Prostate gland (tissue), 2 donors: ENCODE data around the gene SIGLEC1. TPM values are rescaled to one million over a fixed set of nuclear protein-coding genes. Genes with fewer than 3 reads are reported as not detected.

Experiments
- DNase-seq: peaks from one replicate; pipeline ENCODE4 v3.0.0-alpha.2; 2019; ENCODE audit warnings: low spot score
- H3K27ac ChIP-seq, 2 donors: fragments of 200-600 bp; sonication (generic); 2 replicates each; pipeline ENCODE4 v1.5.1; 2017 to 2019
- H3K27me3 ChIP-seq: fragments of 200-600 bp; sonication (generic); replicated peaks from 2 replicates; pipeline ENCODE4 v1.5.1; 2019; ENCODE audit not compliant: insufficient read depth
- H3K36me3 ChIP-seq, 2 donors: fragments of 200-600 bp; sonication (generic); 1 replicate in 1 of 2; 2 replicates in 1 of 2; pipeline versions ENCODE4 v1.5.1 to v1.8.1; 2017 to 2019
- H3K4me1 ChIP-seq: fragments of 200-600 bp; sonication (generic); replicated peaks from 2 replicates; pipeline ENCODE4 v1.5.1; 2019
- H3K4me3 ChIP-seq, 2 donors: fragments of 200-600 bp; sonication (generic); 2 replicates each; pipeline ENCODE4 v1.5.1; 2017 to 2019
- H3K9me3 ChIP-seq: fragments of 200-600 bp; sonication (generic); 2 replicates; pipeline ENCODE4 v1.5.1; 2017
- POLR2A ChIP-seq: fragments of 450-650 bp; IDR thresholded peaks from one replicate; pipeline ENCODE4 v1.6.1; 2016; ENCODE audit warnings: antibody characterized with exemption, mild to moderate bottlenecking
- POLR2AphosphoS5 ChIP-seq: sonication (generic); formaldehyde crosslinking; IDR thresholded peaks from one replicate; pipeline ENCODE4 v1.6.1; 2017; ENCODE audit warnings: antibody characterized with exemption
- WGBS: methylation state at CpG from one replicate; pipeline ENCODE4 v1.1.5; 2018; 5-methylcytosine and 5-hydroxymethylcytosine counted together
- intact Hi-C: fragments of 100-400 bp; cut with DNase I; formaldehyde crosslinking; loops from one replicate; pipeline ENCODE4 v1.14.2; 2022
- total RNA-seq, 2 donors: library from RNA; depleted of rRNA; stranded (reverse); fragments of >200 nt; gene quantifications; one replicate each; pipeline ENCODE4 v1.1.0, GENCODE V29; 2016
- TF ChIP-seq, protein P1 (sequence below), 4 experiments: fragments of 200-600 bp in 2 of 4; fragments of 450-650 bp in 2 of 4; sonication (generic) in 2 of 4; IDR thresholded peaks; 1 replicate in 3 of 4; 2 replicates in 1 of 4; pipeline ENCODE4 v1.5.1; 2016 to 2019; ENCODE audit warnings: antibody characterized with exemption in 4 of 4, mild to moderate bottlenecking in 2 of 4, moderate library complexity in 2 of 4

SIGLEC1 gene
- total RNA-seq, 2 donors from 2014 or later = 0.32 to 5.3 TPM

GRCh38 chr20:3677733-3678132, 34.7 kb downstream of the SIGLEC1 start:
- DNase-seq = no peak
- TF ChIP-seq, protein P1, sequence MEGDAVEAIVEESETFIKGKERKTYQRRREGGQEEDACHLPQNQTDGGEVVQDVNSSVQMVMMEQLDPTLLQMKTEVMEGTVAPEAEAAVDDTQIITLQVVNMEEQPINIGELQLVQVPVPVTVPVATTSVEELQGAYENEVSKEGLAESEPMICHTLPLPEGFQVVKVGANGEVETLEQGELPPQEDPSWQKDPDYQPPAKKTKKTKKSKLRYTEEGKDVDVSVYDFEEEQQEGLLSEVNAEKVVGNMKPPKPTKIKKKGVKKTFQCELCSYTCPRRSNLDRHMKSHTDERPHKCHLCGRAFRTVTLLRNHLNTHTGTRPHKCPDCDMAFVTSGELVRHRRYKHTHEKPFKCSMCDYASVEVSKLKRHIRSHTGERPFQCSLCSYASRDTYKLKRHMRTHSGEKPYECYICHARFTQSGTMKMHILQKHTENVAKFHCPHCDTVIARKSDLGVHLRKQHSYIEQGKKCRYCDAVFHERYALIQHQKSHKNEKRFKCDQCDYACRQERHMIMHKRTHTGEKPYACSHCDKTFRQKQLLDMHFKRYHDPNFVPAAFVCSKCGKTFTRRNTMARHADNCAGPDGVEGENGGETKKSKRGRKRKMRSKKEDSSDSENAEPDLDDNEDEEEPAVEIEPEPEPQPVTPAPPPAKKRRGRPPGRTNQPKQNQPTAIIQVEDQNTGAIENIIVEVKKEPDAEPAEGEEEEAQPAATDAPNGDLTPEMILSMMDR (IDR thresholded peaks at IDR 0.05) = no peak
- TF ChIP-seq POLR2A (no peak), POLR2AphosphoS5 (no peak)
- no peaks in the 10 kb centered on the region for H3K36me3 ChIP-seq
- H3K4me3 ChIP-seq = no peak overlapping the region
- intact Hi-C loops = loop anchor here (2.0 to 10.0 kb wide), 3 partner anchors 33 to 167 kb away; partner anchors contain the start of genes ADISSP and MAVS
- WGBS = 49% methylated on average over 8 of the region's 8 CpGs
- H3K4me1 ChIP-seq = no peaks in the 10 kb centered on the region
- no peaks in the 10 kb centered on the region for H3K9me3 ChIP-seq
- peak overlapping the region; percentile 37 to 46 for H3K27ac ChIP-seq
- peaks cover 13% of the 10 kb centered on the region for H3K27me3 ChIP-seq

DNA sequence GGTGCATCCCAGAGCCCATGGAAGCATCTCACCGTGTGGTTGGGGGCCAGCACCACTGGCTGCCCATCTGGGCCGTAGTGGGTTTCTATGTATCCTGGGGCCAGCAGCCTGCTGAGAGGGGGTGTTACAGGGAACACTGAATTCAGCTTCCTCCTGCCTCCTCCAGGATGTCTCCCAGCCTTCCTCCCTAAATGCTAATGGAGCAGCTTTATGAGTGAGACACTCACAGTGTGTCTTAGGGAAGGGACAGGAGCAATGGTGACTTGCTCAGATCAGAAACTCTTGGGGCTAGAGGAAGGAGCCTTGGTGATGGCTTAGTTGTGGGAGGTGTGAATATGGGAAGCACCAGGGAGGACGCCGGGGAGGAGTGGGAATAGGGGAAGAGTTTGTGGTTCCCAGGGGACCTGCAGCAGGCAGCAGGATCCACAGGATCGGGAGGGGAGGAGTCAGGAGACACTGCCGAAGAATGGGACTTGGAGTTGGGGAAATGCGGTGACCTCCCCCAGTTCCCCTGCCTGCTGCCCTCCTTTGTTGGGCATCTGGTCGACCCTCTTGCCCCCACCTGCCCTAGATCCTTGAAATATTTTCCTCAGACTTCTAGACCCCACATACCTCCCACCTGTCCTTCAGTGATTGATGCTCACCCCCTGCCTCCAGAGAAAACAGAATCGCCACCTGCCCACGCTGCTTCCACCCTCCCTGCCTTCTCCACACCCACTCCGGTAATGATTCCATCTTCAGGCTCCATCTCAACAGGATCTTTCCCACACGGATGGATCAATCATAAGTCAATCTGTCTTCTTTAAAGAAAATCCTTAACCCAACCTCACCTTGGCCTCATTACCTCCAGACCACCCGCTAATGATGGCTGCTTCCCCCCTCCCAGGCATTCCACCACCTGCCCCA, 37.2 kb downstream of the SIGLEC1 start:
- no peaks in the 10 kb centered on the region for H3K9me3 ChIP-seq
- 51% methylated on average over 13 of the region's 13 CpGs for WGBS
- no peaks in the 10 kb centered on the region for H3K36me3 ChIP-seq
- intact Hi-C loops = loop anchor here (5.0 to 10.0 kb wide), 2 partner anchors 92 to 170 kb away; partner anchors contain the start of genes ADISSP and MAVS
- H3K27me3 ChIP-seq = peaks cover 28% of the 10 kb centered on the region
- DNase-seq = no peak
- H3K27ac ChIP-seq = no peak overlapping the region
- H3K4me1 ChIP-seq = no peaks in the 10 kb centered on the region
- TF ChIP-seq, protein P1 (IDR thresholded peaks at IDR 0.05) = no peak
- TF ChIP-seq POLR2AphosphoS5 (no peak), POLR2A (no peak)
- no peak overlapping the region for H3K4me3 ChIP-seq

GRCh38 chr20:3674447-3674846, 38.0 kb downstream of the SIGLEC1 start:
- WGBS = 60% methylated on average over 10 of the region's 10 CpGs
- TF ChIP-seq POLR2AphosphoS5 = no peak
- TF ChIP-seq, protein P1 (IDR thresholded peaks at IDR 0.05) = no peak
- TF ChIP-seq POLR2A = no peak
- H3K4me1 ChIP-seq = no peaks in the 10 kb centered on the region
- intact Hi-C loops = loop anchor here (10.0 kb wide), 1 partner anchor 170 kb away; the partner anchor contains the start of gene MAVS
- no peak overlapping the region for H3K4me3 ChIP-seq
- no peaks in the 10 kb centered on the region for H3K36me3 ChIP-seq
- H3K27ac ChIP-seq = no peak overlapping the region
- no peak for DNase-seq
- H3K9me3 ChIP-seq = no peaks in the 10 kb centered on the region
- H3K27me3 ChIP-seq = peaks cover 28% of the 10 kb centered on the region

GRCh38 chr20:3673221-3674070, 39.0 kb downstream of the SIGLEC1 start:
- DNase-seq = no peak
- Histone ChIP-seq H3K4me1 (no peaks in the 10 kb centered on the region), H3K27ac (no peak overlapping the region), H3K4me3 (no peak overlapping the region), H3K9me3 (no peaks in the 10 kb centered on the region), H3K36me3 (no peaks in the 10 kb centered on the region), H3K27me3 (peaks cover 28% of the 10 kb centered on the region)
- 61% methylated on average over 73 of the region's 90 CpGs for WGBS
- TF ChIP-seq POLR2A = no peak
- TF ChIP-seq, protein P1 (IDR thresholded peaks at IDR 0.05) = no peak
- no peak for TF ChIP-seq POLR2AphosphoS5
- intact Hi-C loops = loop anchor here (10.0 kb wide), 1 partner anchor 171 kb away; the partner anchor contains the start of gene MAVS
